H9 (cell line): ENCODE results near the gene LGALS7. TPM values are rescaled to one million over a fixed set of nuclear protein-coding genes. Genes with fewer than 3 reads are reported as not detected.

Source experiments
- DNase-seq: peaks from one replicate; pipeline ENCODE4 v3.0.0-alpha.2; 2017
- H2AFZ ChIP-seq: one replicate; pipeline ENCODE4 v1.6.1; 2013; ENCODE audit warnings: mild to moderate bottlenecking, low read length, control low read depth, moderate library complexity
- H2AK5ac ChIP-seq: 2 replicates; pipeline ENCODE4 v1.6.1; 2013; ENCODE audit warnings: low read length, control low read depth, mixed read lengths; ENCODE audit not compliant: insufficient read length
- H2BK120ac ChIP-seq: one replicate; pipeline ENCODE4 v1.6.1; 2013; ENCODE audit warnings: low read depth, mild to moderate bottlenecking, low read length, control low read depth, inconsistent platforms; ENCODE audit not compliant: poor library complexity, severe bottlenecking
- H2BK12ac ChIP-seq: 2 replicates; pipeline ENCODE4 v1.6.1; 2013; ENCODE audit warnings: low read length, control low read depth, mixed read lengths, low read depth; ENCODE audit not compliant: insufficient read length
- H2BK15ac ChIP-seq: 2 replicates; pipeline ENCODE4 v1.6.1; 2013; ENCODE audit warnings: low read depth, low read length, control low read depth
- H2BK20ac ChIP-seq: one replicate; pipeline ENCODE4 v1.6.1; 2013; ENCODE audit warnings: low read depth, mild to moderate bottlenecking, low read length, control low read depth, inconsistent platforms; ENCODE audit not compliant: poor library complexity, severe bottlenecking
- H2BK5ac ChIP-seq: 2 replicates; pipeline ENCODE4 v1.6.1; 2013; ENCODE audit warnings: low read length, control low read depth, mixed read lengths; ENCODE audit not compliant: insufficient read length
- H3K14ac ChIP-seq: 2 replicates; pipeline ENCODE4 v1.6.1; 2013; ENCODE audit warnings: low read length, control low read depth; ENCODE audit not compliant: insufficient read depth
- H3K18ac ChIP-seq: 2 replicates; pipeline ENCODE4 v1.6.1; 2013; ENCODE audit warnings: low read depth, mild to moderate bottlenecking, mixed read lengths, low read length, control low read depth; ENCODE audit not compliant: insufficient read length
- H3K23ac ChIP-seq: 2 replicates; pipeline ENCODE4 v1.6.1; 2013; ENCODE audit warnings: low read length, control low read depth, mixed read lengths, low read depth; ENCODE audit not compliant: insufficient read length
- H3K23me2 ChIP-seq: 2 replicates; pipeline ENCODE4 v1.6.1; 2013; ENCODE audit warnings: low read depth, mild to moderate bottlenecking, mixed read lengths, low read length, control low read depth; ENCODE audit not compliant: insufficient read length, poor library complexity, severe bottlenecking
- H3K27ac ChIP-seq: 2 replicates; pipeline ENCODE4 v1.5.1; 2013; ENCODE audit warnings: low read length, control low read depth, mixed read lengths, low read depth; ENCODE audit not compliant: insufficient read length
- H3K27me3 ChIP-seq: 2 replicates; pipeline ENCODE4 v1.6.1; 2013; ENCODE audit warnings: low read length, control low read depth, inconsistent platforms; ENCODE audit not compliant: insufficient read depth
- H3K4ac ChIP-seq: 2 replicates; pipeline ENCODE4 v1.6.1; 2013; ENCODE audit warnings: low read depth, mild to moderate bottlenecking, control low read depth, inconsistent platforms, low read length, moderate library complexity
- H3K4me1 ChIP-seq: 2 replicates; pipeline ENCODE4 v1.6.1; 2013; ENCODE audit warnings: low read length, control low read depth, inconsistent platforms; ENCODE audit not compliant: insufficient read depth
- H3K4me2 ChIP-seq: 2 replicates; pipeline ENCODE4 v1.6.1; 2013; ENCODE audit warnings: low read length, control low read depth, mixed read lengths; ENCODE audit not compliant: insufficient read length, insufficient read depth
- H3K56ac ChIP-seq: 2 replicates; pipeline ENCODE4 v1.6.1; 2013; ENCODE audit warnings: low read depth, mild to moderate bottlenecking, mixed read lengths, low read length, control low read depth; ENCODE audit not compliant: insufficient read length
- H3K79me1 ChIP-seq: 2 replicates; pipeline ENCODE4 v1.6.1; 2013; ENCODE audit warnings: low read depth, mild to moderate bottlenecking, moderate library complexity, low read length, control low read depth, inconsistent platforms; ENCODE audit not compliant: insufficient read depth, poor library complexity, severe bottlenecking
- H3K79me2 ChIP-seq: 2 replicates; pipeline ENCODE4 v1.6.1; 2013; ENCODE audit warnings: low read length, control low read depth, inconsistent platforms; ENCODE audit not compliant: insufficient read depth
- H3K9ac ChIP-seq: 2 replicates; pipeline ENCODE4 v1.6.1; 2013; ENCODE audit warnings: low read length, control low read depth, mixed read lengths; ENCODE audit not compliant: insufficient read length; ENCODE audit errors: extremely low read depth
- H3K9me3 ChIP-seq: one replicate; pipeline ENCODE4 v1.6.1; 2013; ENCODE audit warnings: low read depth, low read length, inconsistent platforms; ENCODE audit not compliant: control insufficient read depth
- H3T11ph ChIP-seq: one replicate; pipeline ENCODE4 v1.6.1; 2013; ENCODE audit warnings: mild to moderate bottlenecking, low read length, control low read depth, inconsistent platforms
- H4K20me1 ChIP-seq: one replicate; pipeline ENCODE4 v1.6.1; 2013; ENCODE audit not compliant: control insufficient read depth, insufficient read length, insufficient read depth
- H4K5ac ChIP-seq: 2 replicates; pipeline ENCODE4 v1.6.1; 2013; ENCODE audit warnings: low read depth, mild to moderate bottlenecking, mixed read lengths, low read length, control low read depth; ENCODE audit not compliant: insufficient read length
- H4K8ac ChIP-seq: replicated peaks from 2 replicates; pipeline ENCODE4 v1.6.1; 2013; ENCODE audit warnings: low read length, control low read depth, mixed read lengths, low read depth; ENCODE audit not compliant: insufficient read length
- H4K91ac ChIP-seq: 2 replicates; pipeline ENCODE4 v1.6.1; 2013; ENCODE audit warnings: low read depth, mild to moderate bottlenecking, moderate library complexity, mixed read lengths, low read length, control low read depth; ENCODE audit not compliant: insufficient read length
- H3K27ac Mint-ChIP-seq, 3 experiments: 2 replicates in 2 of 3; 3 replicates in 1 of 3; pipeline ENCODE4 v1.8.0; 2020 to 2021; ENCODE audit warnings: mixed read lengths in 3 of 3, mild to moderate bottlenecking in 1 of 3, moderate library complexity in 1 of 3
- H3K27me3 Mint-ChIP-seq: 2 replicates; pipeline ENCODE4 v1.8.0; 2021; ENCODE audit warnings: low read depth, mild to moderate bottlenecking, moderate library complexity, mixed read lengths
- H3K36me3 Mint-ChIP-seq, 3 experiments: 2 replicates in 2 of 3; 3 replicates in 1 of 3; pipeline ENCODE4 v1.8.0; 2020 to 2021; ENCODE audit warnings: low read depth in 3 of 3, mixed read lengths in 3 of 3; ENCODE audit not compliant: insufficient read depth in 1 of 3
- H3K4me1 Mint-ChIP-seq, 2 experiments: 2 replicates each; pipeline ENCODE4 v1.8.0; 2020; ENCODE audit warnings: mixed read lengths in 2 of 2
- H3K4me3 Mint-ChIP-seq, 2 experiments: 2 replicates in 1 of 2; 3 replicates in 1 of 2; pipeline ENCODE4 v1.8.0; 2020 to 2021; ENCODE audit warnings: mild to moderate bottlenecking in 2 of 2, mixed read lengths in 2 of 2, moderate library complexity in 1 of 2
- H3K9me3 Mint-ChIP-seq, 2 experiments: 2 replicates in 1 of 2; 3 replicates in 1 of 2; pipeline ENCODE4 v1.8.0; 2020; ENCODE audit warnings: mild to moderate bottlenecking in 2 of 2, mixed read lengths in 2 of 2, moderate library complexity in 1 of 2
- WGBS: extraction: QIAGEN DNeasy Blood & Tissue Kit; methylation state at CpG from one replicate; pipeline ENCODE4 v1.1.7; 2013; ENCODE audit warnings: missing lambda C conversion rate, low lambda C conversion rate, mixed read lengths; ENCODE audit not compliant: insufficient read length; ENCODE audit errors: extremely low coverage; 5-methylcytosine and 5-hydroxymethylcytosine counted together
- total RNA-seq: library from RNA; stranded (reverse); gene quantifications from 2 replicates; pipeline ENCODE4 v1.2.1, GENCODE V29; 2021
- TF ChIP-seq, protein P1 (sequence below): fragments of 200-600 bp; sonication (generic); conservative IDR thresholded peaks from 3 replicates; pipeline ENCODE4 v1.8.0; 2021; ENCODE audit warnings: antibody characterized with exemption, mild to moderate bottlenecking

The LGALS7 gene
- total RNA-seq, 1 experiment from 2014 or later: not detected

DNA sequence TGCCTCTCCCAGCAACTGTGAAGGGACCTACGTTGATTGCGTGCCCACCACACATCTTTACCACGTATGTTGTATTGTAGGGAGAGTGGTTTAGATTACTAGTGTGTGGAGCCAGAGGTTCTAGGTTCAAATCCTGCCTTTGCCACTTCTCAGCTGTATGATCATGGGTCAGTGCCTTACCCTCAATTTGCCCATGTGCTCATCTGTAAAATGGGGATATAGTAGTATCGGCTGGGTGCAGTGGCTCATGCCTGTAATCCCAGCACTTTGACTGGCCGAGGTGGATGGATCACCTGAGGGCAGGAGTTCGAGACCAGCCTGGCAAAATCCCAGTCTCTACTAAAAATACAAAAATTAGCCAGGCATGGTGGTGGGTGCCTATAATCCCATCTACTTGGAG lies 40.0 kb upstream of the LGALS7 start:
- Mint-ChIP-seq H3K4me1 (no peaks in the 10 kb centered on the region), H3K27me3 (peaks cover 2% of the 10 kb centered on the region), H3K4me3 (no peak overlapping the region), H3K36me3 (peaks cover 15 to 28% (median 26%) of the 10 kb centered on the region in 3 experiments; a peak in 6 of 7 replicates), H3K27ac (no peak overlapping the region), H3K9me3 (peaks cover 0 to 3% of the 10 kb centered on the region in 2 experiments; a peak in 1 of 5 replicates)
- Histone ChIP-seq H3K56ac (no peak overlapping the region), H3K4ac (no peak overlapping the region), H3K9ac (no peak overlapping the region), H2BK12ac (no peak overlapping the region), H3K4me2 (no peak overlapping the region), H3K14ac (no peak overlapping the region), H2AK5ac (no peak overlapping the region), H2AFZ (no peak overlapping the region), H4K91ac (no peak overlapping the region), H4K20me1 (no peaks in the 10 kb centered on the region), H3K23me2 (no peaks in the 10 kb centered on the region), H3K79me2 (no peaks in the 10 kb centered on the region), H3K27me3 (no peaks in the 10 kb centered on the region), H2BK120ac (no peak overlapping the region), H2BK5ac (no peak overlapping the region), H3K23ac (no peak overlapping the region), H3K9me3 (no peaks in the 10 kb centered on the region), H3K79me1 (no peaks in the 10 kb centered on the region), H3K27ac (no peak overlapping the region), H4K5ac (no peak overlapping the region), H4K8ac (no peak overlapping the region), H2BK15ac (no peak overlapping the region), H3K4me1 (no peaks in the 10 kb centered on the region), H3T11ph (no peak overlapping the region), H3K18ac (no peak overlapping the region), H2BK20ac (no peak overlapping the region)
- TF ChIP-seq, protein P1, sequence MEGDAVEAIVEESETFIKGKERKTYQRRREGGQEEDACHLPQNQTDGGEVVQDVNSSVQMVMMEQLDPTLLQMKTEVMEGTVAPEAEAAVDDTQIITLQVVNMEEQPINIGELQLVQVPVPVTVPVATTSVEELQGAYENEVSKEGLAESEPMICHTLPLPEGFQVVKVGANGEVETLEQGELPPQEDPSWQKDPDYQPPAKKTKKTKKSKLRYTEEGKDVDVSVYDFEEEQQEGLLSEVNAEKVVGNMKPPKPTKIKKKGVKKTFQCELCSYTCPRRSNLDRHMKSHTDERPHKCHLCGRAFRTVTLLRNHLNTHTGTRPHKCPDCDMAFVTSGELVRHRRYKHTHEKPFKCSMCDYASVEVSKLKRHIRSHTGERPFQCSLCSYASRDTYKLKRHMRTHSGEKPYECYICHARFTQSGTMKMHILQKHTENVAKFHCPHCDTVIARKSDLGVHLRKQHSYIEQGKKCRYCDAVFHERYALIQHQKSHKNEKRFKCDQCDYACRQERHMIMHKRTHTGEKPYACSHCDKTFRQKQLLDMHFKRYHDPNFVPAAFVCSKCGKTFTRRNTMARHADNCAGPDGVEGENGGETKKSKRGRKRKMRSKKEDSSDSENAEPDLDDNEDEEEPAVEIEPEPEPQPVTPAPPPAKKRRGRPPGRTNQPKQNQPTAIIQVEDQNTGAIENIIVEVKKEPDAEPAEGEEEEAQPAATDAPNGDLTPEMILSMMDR: no peak
- DNase-seq: no peak
- WGBS: no CpG with 5 or more reads among the region's 6 CpGs
